Left renal pelvis (tissue), 4 donors: ENCODE measurements around the gene PIK3R1. TPM values are rescaled to one million over a fixed set of nuclear protein-coding genes. Genes with fewer than 3 reads are reported as not detected.

ENCODE experiments used
- DNase-seq, 4 donors: peaks; one replicate each; pipeline ENCODE4 v3.0.0-alpha.2; 2013; ENCODE audit warnings: low read depth in 4 of 4, low spot score in 3 of 4
- polyA plus RNA-seq, 4 donors: library from polyadenylated mRNA; unstranded; fragments of 120-200 nt; gene quantifications; one replicate each; pipeline ENCODE4 v1.2.1, GENCODE V29; 2013; ENCODE audit not compliant: insufficient read length in 4 of 4

The PIK3R1 gene
- polyA plus RNA-seq: 100 to 1,000 TPM in 1 of 4 donors, 10 to 100 TPM in 3; 72.4 to 139 (median 92.4) TPM

DNA sequence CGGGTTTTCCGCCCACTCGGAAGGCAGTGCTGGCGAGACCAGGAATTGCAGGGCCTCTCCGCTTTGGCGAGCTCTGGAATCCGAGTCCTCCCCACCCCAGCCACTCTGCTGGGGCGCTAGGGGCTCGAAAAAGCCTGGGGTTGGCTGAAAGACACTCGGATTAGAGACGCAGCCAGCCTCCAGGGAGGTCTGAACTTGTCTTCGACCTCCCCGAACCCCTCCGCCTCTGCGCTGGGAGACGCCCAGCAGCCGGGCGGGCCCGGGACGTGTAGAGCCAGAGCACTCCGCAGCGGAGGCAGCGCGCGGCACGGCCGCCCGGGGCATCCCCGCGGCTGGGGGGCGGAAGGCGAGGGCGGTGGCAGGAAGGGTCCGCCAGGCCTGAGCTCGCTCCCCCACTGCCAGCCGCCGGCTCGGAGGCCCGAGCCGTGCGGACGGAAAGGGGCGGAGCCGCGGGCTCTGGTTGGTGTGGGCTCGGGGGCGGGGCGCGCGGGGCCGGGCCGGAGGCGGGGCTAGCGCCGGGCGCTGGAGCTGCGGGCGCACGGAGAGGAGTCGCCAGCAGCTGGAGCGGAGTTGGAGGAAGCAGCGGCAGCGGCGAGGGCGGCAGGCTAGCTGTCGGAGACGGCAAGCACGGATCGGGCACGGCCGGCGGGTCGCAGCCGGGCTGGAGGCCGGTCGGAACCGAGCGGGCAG is at the start of gene PIK3R1:
TSS of gene PIK3R1 (plus strand) at position 549 of the 690 bp plus-strand sequence. CDS start 10,920 bp downstream, outside the sequence.
- peak; percentile 77 to 93 (median 92) for DNase-seq

GRCh38 chr5:68167195-68167651 is 48.3 kb upstream of the PIK3R1 start:
- no peak for DNase-seq

DNA sequence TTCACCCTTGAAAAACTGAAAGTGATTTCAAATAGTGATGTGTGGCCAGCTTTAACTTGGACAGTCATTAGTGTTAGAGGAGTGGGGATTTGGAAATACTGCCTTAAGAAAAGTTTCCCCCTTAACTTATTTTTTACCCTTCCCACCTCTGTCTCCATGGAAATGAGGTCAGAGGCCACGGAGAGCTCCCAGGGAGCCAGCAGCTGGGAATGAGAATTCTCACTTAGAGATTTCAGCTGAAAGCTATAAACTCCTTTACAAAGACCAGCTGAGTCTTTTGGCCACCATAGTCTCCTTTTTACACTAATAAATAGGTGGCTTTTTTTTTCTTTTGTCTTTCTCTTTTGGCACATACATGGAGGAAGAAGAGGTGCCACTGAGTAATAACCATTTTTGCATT is 45.7 kb upstream of the PIK3R1 start:
- DNase-seq: peak in 3 of 4 donors; percentile 56 to 63 (median 62)

DNA sequence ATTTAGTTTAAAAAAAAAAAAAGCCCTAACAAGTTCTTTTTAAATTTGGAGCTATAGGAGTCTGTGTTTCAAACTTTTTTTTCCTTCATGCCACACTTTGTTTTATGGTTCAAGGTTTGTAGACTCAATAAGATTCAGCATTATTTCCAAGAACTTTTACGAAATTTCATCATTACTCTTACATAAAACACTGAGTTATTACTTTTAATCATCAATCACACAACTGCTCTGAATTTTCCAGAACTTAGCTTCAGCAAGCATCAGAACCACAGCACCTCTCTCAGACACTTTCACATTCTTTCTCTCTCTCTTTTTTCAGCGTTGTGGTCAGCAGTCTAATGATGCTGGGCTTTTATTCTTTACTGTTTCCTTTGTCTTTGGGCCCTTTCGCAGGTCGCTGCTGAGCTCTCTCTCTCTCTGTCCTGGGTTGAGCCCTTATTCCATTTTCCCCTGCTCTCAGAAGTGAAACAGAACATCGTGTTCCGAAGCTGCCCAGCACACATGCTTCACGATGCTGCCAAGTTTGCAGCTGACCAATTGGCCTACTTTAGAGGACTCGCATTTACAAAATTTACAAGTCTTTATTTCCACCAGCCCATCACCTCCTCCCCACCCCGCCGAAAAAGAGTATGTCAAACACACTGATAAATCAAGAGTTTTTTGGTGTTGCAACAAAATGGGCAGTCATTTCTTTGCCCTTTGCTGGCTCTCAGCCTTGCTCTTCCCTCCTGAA is 44.6 kb upstream of the PIK3R1 start:
- DNase-seq: no peak

GRCh38 chr5:68172314-68172713 is 43.2 kb upstream of the PIK3R1 start:
- no peak for DNase-seq

- DNase-seq: no peak
Observed at GRCh38 chr5:68173007-68173406, 42.5 kb upstream of the PIK3R1 start.

- no peak for DNase-seq
Observed at GRCh38 chr5:68176253-68176652, 39.3 kb upstream of the PIK3R1 start.

- no peak for DNase-seq
Observed at GRCh38 chr5:68176802-68177479, 38.6 kb upstream of the PIK3R1 start.

- no peak for DNase-seq
Observed at GRCh38 chr5:68177676-68178075, 37.9 kb upstream of the PIK3R1 start.

DNA sequence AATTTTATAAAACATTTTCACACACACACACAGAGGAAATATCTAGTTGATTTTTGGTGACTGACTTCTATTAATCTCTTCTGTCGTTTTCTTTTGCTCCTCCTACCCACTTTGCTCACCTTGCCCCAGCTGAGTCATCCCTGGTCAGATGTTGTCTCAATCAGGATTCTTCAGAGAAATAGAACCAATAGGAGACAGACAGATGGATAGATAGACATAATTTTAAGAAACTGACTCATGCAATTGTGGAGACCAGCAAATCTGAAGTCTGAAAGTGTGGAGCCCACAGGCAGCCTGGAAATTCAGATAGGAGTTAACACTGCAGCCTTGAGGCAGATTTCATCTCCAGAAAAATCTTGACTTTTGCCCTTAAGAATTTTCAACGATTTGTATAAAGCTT is 37.0 kb upstream of the PIK3R1 start:
- DNase-seq: no peak

- no peak for DNase-seq
Observed at GRCh38 chr5:68180121-68181038, 35.2 kb upstream of the PIK3R1 start.

DNA sequence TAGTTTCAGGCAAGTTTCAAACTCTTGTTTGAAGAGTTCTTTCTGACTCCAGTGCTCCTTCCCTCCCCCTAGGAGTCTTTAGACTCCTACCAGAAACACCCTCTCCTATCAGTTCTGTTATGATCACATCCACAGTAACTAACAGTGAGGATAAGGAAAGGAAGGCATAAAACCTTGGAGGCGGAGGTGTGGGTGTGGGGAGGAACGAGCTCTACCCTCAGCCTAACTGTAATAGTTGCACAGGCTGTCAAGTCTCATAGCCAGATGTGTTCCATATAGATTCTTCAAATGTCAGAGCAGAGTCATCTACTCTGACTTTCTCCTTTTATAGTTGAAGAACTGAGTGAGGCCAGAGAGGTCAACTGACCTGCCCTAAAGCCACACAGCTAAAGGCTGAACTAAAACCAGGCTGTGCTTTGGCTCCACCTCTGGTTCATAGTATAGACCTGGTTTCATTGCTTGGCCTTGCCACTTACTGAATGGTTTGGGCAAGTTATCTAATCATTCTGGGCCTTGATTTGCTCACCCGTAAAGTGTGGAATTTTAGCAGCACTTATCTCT is 34.4 kb upstream of the PIK3R1 start:
- no peak for DNase-seq

DNA sequence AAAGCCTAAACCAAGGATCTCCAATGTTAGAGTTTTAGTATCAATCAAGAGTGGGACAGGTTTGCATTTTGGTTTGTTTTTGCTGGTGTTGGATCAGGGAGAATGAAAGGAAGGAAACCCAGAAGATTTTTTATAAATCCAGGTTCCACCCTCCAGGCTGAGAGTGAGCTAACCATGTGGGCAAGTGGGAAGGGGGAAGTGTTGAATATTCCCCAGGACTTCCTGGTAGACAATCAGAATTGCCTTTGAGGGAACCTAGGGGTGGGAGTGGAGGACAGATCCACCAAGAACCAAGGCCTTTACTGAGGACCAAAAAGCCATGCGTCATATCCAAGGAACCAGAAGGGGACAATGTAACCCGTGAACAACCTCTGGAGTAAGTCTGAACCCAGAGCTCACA is 33.5 kb upstream of the PIK3R1 start:
- no peak for DNase-seq

DNA sequence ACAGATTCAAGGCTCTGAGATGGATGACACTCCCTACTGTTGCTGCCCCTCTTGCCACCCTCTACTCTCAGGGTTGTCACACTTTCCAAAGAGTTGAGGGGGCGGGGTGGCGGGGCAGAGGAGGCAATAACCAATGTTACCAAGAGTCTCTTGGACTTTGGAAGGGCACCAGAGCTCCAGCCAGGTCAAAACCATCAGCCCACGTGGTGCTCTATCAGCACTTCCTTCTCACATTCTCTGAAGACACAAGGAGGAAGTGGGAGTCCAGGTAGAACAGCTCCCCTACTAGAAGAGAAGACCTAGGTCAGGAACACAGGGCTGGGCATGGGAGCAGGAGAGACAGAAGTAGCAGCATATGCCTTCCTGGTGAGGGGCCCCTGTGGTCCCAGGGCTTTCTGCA is 33.0 kb upstream of the PIK3R1 start:
- no peak for DNase-seq

GRCh38 chr5:68187268-68188055 is 28.1 kb upstream of the PIK3R1 start:
- DNase-seq: no peak

GRCh38 chr5:68189171-68189570 is 26.4 kb upstream of the PIK3R1 start:
- DNase-seq: no peak

DNA sequence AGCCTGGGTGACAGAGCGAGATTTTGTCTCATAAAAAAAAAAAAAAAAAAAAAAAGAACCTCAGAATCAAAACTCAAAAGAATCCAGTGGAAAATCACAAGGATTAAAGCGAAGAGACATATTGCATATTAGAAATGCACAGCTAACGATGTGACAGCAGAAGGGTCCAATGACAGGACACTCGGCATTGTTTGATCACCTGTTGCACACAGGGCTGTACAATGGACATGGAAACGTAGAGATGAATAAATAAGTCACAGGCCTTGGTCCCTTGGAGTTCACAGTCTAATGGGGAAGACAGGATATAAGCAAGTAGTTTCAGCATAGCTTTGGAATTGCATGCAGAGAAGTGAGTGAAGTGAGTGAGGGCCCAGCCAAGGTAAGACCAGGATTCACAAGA is 25.9 kb upstream of the PIK3R1 start:
- no peak for DNase-seq

DNA sequence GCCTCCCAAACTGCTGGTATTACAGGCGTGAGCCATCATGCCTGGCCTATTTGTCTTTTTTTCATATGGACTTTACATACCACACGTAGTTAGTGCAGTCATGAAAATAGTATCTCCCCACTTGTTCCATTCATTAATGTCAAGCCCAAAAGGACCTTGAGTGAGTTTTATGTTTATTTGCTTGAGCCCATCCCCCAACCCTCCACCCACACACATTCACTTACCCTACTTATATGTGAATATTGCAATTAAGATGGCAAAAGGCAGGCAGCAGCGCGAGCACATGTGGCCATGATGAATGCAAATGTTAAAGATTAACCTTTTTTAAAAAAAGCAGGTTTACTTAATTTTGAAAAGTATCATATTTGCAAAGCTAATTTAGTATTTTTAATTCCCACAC is 24.9 kb upstream of the PIK3R1 start:
- DNase-seq: no peak

- no peak for DNase-seq
Observed at GRCh38 chr5:68191083-68191791, 24.3 kb upstream of the PIK3R1 start.
